ENCODE measurements around the gene FAM25C. TPM values are rescaled to one million over a fixed set of nuclear protein-coding genes. Genes with fewer than 3 reads are reported as not detected.
"Not testable (repeated sequence)": the region's sequence is repeated elsewhere in the genome, so short reads cannot be mapped to it uniquely, and the experiment has no call there.

FAM25C gene
- total and polyA plus RNA-seq, 4 donors = not detected

- WGBS, 2 donors = 93% methylated on average over 1 of the region's 4 CpGs; no CpG with 5 or more reads in 1 of the 2 donors
- H3K27me3 ChIP-seq (ENCODE audit: control insufficient read depth in 3 of 3, insufficient read depth in 3 of 3, low read length in 2 of 3) = not testable (repeated sequence)
Observed at GRCh38 chr10:47989542-47989950, 10.0 kb downstream of the FAM25C start.

GRCh38 chr10:47988718-47989541 is 10.7 kb downstream of the FAM25C start:
- ATAC-seq (ENCODE audit: insufficient read depth, low FRiP score) = peak; percentile 13
- WGBS, 2 donors = 82 to 88% methylated on average over 4 to 16 of the region's 16 CpGs

More at GRCh38 chr10:47989542-47989950, 10.0 kb downstream of the FAM25C start:
- H3K36me3 ChIP-seq (ENCODE audit: control insufficient read depth in 4 of 4, insufficient read depth in 4 of 4, low read length in 4 of 4); H3K4me1 ChIP-seq (ENCODE audit: control insufficient read depth in 5 of 5, insufficient read depth in 5 of 5, low read length in 5 of 5); H3K27ac ChIP-seq (ENCODE audit: low read depth in 1 of 2, low read length in 1 of 2); DNase-seq; H3K9ac ChIP-seq (ENCODE audit: insufficient read depth in 1 of 2, low read length in 2 of 2); H3K4me3 ChIP-seq; ATAC-seq (ENCODE audit: insufficient read depth, low FRiP score); H3K9me3 ChIP-seq (ENCODE audit: control insufficient read depth in 4 of 4, insufficient read depth in 3 of 4, low read length in 3 of 4): not testable (repeated sequence)

GRCh38 chr10:47987952-47988351 is 11.6 kb downstream of the FAM25C start:
- ATAC-seq (ENCODE audit: insufficient read depth, low FRiP score) = peak; percentile 51
- H3K4me1 ChIP-seq (ENCODE audit: control insufficient read depth in 5 of 5, insufficient read depth in 5 of 5, low read length in 5 of 5) = not testable (repeated sequence)
- WGBS, 2 donors = no CpG with 5 or more reads among the region's 6 CpGs

More at GRCh38 chr10:47988718-47989541, 10.7 kb downstream of the FAM25C start:
- not testable (repeated sequence) for H3K9ac ChIP-seq (ENCODE audit: insufficient read depth in 1 of 2, low read length in 2 of 2); H3K4me1 ChIP-seq (ENCODE audit: control insufficient read depth in 5 of 5, insufficient read depth in 5 of 5, low read length in 5 of 5); H3K27me3 ChIP-seq (ENCODE audit: control insufficient read depth in 3 of 3, insufficient read depth in 3 of 3, low read length in 2 of 3); H3K9me3 ChIP-seq (ENCODE audit: control insufficient read depth in 4 of 4, insufficient read depth in 3 of 4, low read length in 3 of 4); H3K4me3 ChIP-seq; H3K36me3 ChIP-seq (ENCODE audit: control insufficient read depth in 4 of 4, insufficient read depth in 4 of 4, low read length in 4 of 4); H3K27ac ChIP-seq (ENCODE audit: low read depth in 1 of 2, low read length in 1 of 2); DNase-seq

GRCh38 chr10:47986413-47987230 is 13.0 kb downstream of the FAM25C start:
- not testable (repeated sequence) for H3K4me1 ChIP-seq (ENCODE audit: control insufficient read depth in 5 of 5, insufficient read depth in 5 of 5, low read length in 5 of 5); H3K27me3 ChIP-seq (ENCODE audit: control insufficient read depth in 3 of 3, insufficient read depth in 3 of 3, low read length in 2 of 3); H3K9ac ChIP-seq (ENCODE audit: insufficient read depth in 1 of 2, low read length in 2 of 2); H3K36me3 ChIP-seq (ENCODE audit: control insufficient read depth in 4 of 4, insufficient read depth in 4 of 4, low read length in 4 of 4); DNase-seq; H3K4me3 ChIP-seq; H3K9me3 ChIP-seq (ENCODE audit: control insufficient read depth in 4 of 4, insufficient read depth in 3 of 4, low read length in 3 of 4)
- WGBS, 2 donors = 12 to 37% methylated on average over 3 to 18 of the region's 49 CpGs
- peak overlapping the region in 1 of 2 donors; percentile 63 for H3K27ac ChIP-seq (ENCODE audit: low read depth in 1 of 2, low read length in 1 of 2)
- ATAC-seq (ENCODE audit: insufficient read depth, low FRiP score) = peak; percentile 74

More at GRCh38 chr10:47987952-47988351, 11.6 kb downstream of the FAM25C start:
- not testable (repeated sequence) for H3K27ac ChIP-seq (ENCODE audit: low read depth in 1 of 2, low read length in 1 of 2); H3K4me3 ChIP-seq; H3K27me3 ChIP-seq (ENCODE audit: control insufficient read depth in 3 of 3, insufficient read depth in 3 of 3, low read length in 2 of 3); H3K36me3 ChIP-seq (ENCODE audit: control insufficient read depth in 4 of 4, insufficient read depth in 4 of 4, low read length in 4 of 4); DNase-seq; H3K9me3 ChIP-seq (ENCODE audit: control insufficient read depth in 4 of 4, insufficient read depth in 3 of 4, low read length in 3 of 4); H3K9ac ChIP-seq (ENCODE audit: insufficient read depth in 1 of 2, low read length in 2 of 2)

- not testable (repeated sequence) for H3K36me3 ChIP-seq (ENCODE audit: control insufficient read depth in 4 of 4, insufficient read depth in 4 of 4, low read length in 4 of 4); H3K27ac ChIP-seq (ENCODE audit: low read depth in 1 of 2, low read length in 1 of 2); H3K4me3 ChIP-seq; H3K27me3 ChIP-seq (ENCODE audit: control insufficient read depth in 3 of 3, insufficient read depth in 3 of 3, low read length in 2 of 3); H3K9me3 ChIP-seq (ENCODE audit: control insufficient read depth in 4 of 4, insufficient read depth in 3 of 4, low read length in 3 of 4); H3K4me1 ChIP-seq (ENCODE audit: control insufficient read depth in 5 of 5, insufficient read depth in 5 of 5, low read length in 5 of 5); DNase-seq; ATAC-seq (ENCODE audit: insufficient read depth, low FRiP score); H3K9ac ChIP-seq (ENCODE audit: insufficient read depth in 1 of 2, low read length in 2 of 2)
- 85 to 93% methylated on average over 2 of the region's 3 CpGs for WGBS, 2 donors
Observed at GRCh38 chr10:47975409-47975808, 24.2 kb downstream of the FAM25C start.

GRCh38 chr10:47973131-47973530 is 26.5 kb downstream of the FAM25C start:
- ATAC-seq (ENCODE audit: insufficient read depth, low FRiP score) = not testable (repeated sequence)

GRCh38 chr10:47972077-47972476 is 27.5 kb downstream of the FAM25C start:
- not testable (repeated sequence) for H3K9me3 ChIP-seq (ENCODE audit: control insufficient read depth in 4 of 4, insufficient read depth in 3 of 4, low read length in 3 of 4); H3K27me3 ChIP-seq (ENCODE audit: control insufficient read depth in 3 of 3, insufficient read depth in 3 of 3, low read length in 2 of 3); H3K4me3 ChIP-seq; H3K9ac ChIP-seq (ENCODE audit: insufficient read depth in 1 of 2, low read length in 2 of 2); H3K4me1 ChIP-seq (ENCODE audit: control insufficient read depth in 5 of 5, insufficient read depth in 5 of 5, low read length in 5 of 5); ATAC-seq (ENCODE audit: insufficient read depth, low FRiP score); H3K27ac ChIP-seq (ENCODE audit: low read depth in 1 of 2, low read length in 1 of 2); DNase-seq; H3K36me3 ChIP-seq (ENCODE audit: control insufficient read depth in 4 of 4, insufficient read depth in 4 of 4, low read length in 4 of 4)
- 86% methylated on average over 1 of the region's 2 CpGs; no CpG with 5 or more reads in 1 of the 2 donors for WGBS, 2 donors

More at GRCh38 chr10:47973131-47973530, 26.5 kb downstream of the FAM25C start:
- not testable (repeated sequence) for H3K27ac ChIP-seq (ENCODE audit: low read depth in 1 of 2, low read length in 1 of 2); H3K4me3 ChIP-seq; H3K4me1 ChIP-seq (ENCODE audit: control insufficient read depth in 5 of 5, insufficient read depth in 5 of 5, low read length in 5 of 5); H3K9ac ChIP-seq (ENCODE audit: insufficient read depth in 1 of 2, low read length in 2 of 2); H3K9me3 ChIP-seq (ENCODE audit: control insufficient read depth in 4 of 4, insufficient read depth in 3 of 4, low read length in 3 of 4); H3K27me3 ChIP-seq (ENCODE audit: control insufficient read depth in 3 of 3, insufficient read depth in 3 of 3, low read length in 2 of 3); H3K36me3 ChIP-seq (ENCODE audit: control insufficient read depth in 4 of 4, insufficient read depth in 4 of 4, low read length in 4 of 4); DNase-seq

GRCh38 chr10:47971598-47971997 is 28.0 kb downstream of the FAM25C start:
- not testable (repeated sequence) for H3K9me3 ChIP-seq (ENCODE audit: control insufficient read depth in 4 of 4, insufficient read depth in 3 of 4, low read length in 3 of 4); H3K9ac ChIP-seq (ENCODE audit: insufficient read depth in 1 of 2, low read length in 2 of 2); H3K4me3 ChIP-seq; ATAC-seq (ENCODE audit: insufficient read depth, low FRiP score); H3K27me3 ChIP-seq (ENCODE audit: control insufficient read depth in 3 of 3, insufficient read depth in 3 of 3, low read length in 2 of 3); DNase-seq; H3K4me1 ChIP-seq (ENCODE audit: control insufficient read depth in 5 of 5, insufficient read depth in 5 of 5, low read length in 5 of 5); H3K36me3 ChIP-seq (ENCODE audit: control insufficient read depth in 4 of 4, insufficient read depth in 4 of 4, low read length in 4 of 4); H3K27ac ChIP-seq (ENCODE audit: low read depth in 1 of 2, low read length in 1 of 2)
- WGBS, 2 donors = no CpG with 5 or more reads among the region's 5 CpGs

Data from lung (tissue), 10 donors.